A549 (cell line): ENCODE measurements around the gene HSD17B10. TPM values are rescaled to one million over a fixed set of nuclear protein-coding genes. Genes with fewer than 3 reads are reported as not detected.

Experiments used
- ATAC-seq, 2 experiments: fragments of 200-7000 bp in 1 of 2; fragments of >200 bp in 1 of 2; cut with Nextera tagmentation in 1 of 2; cut with Tn5 transposase in 1 of 2; 3 replicates each; pipeline versions ENCODE4 v1.8.0 to v1.9.1; 2018 to 2020; ENCODE audit warnings: mild to moderate bottlenecking in 1 of 2, moderate library complexity in 1 of 2
- CTCF ChIA-PET: fragments of 300-600 bp; sonication (Branson Sonifier 250); formaldehyde crosslinking; extraction: SDS; loops from one replicate; lab custom pipeline; 2021; ENCODE audit warnings: antibody characterized with exemption, inconsistent platforms; lab: Yijun Ruan, JAX
- POLR2A ChIA-PET: fragments of 350-600 bp; formaldehyde crosslinking; extraction: SDS; loops from one replicate; lab custom pipeline; 2021; ENCODE audit warnings: antibody characterized with exemption, inconsistent platforms; lab: Yijun Ruan, JAX
- DNase-seq, 2 experiments: peaks; one replicate each; pipeline versions ENCODE4 v3.0.0 to v3.0.0-alpha.2; 2011 to 2016; ENCODE audit warnings: low read depth in 1 of 2, low spot score in 1 of 2
- FAIRE-seq: peaks from 2 replicates; lab custom pipeline; 2011; peaks lifted over from hg19 to GRCh38; lab: Jason Lieb, UNC
- H3K27ac ChIP-seq, 2 experiments: fragments of >200 bp; sonication (Bioruptor Twin); formaldehyde crosslinking; 3 replicates each; pipeline ENCODE4 v1.5.1; 2016 to 2017
- H3K4me1 ChIP-seq: fragments of >200 bp; sonication (Bioruptor Twin); formaldehyde crosslinking; 3 replicates; pipeline ENCODE4 v1.6.1; 2016
- H3K4me2 ChIP-seq: fragments of >200 bp; sonication (Bioruptor Twin); formaldehyde crosslinking; 3 replicates; pipeline ENCODE4 v1.6.1; 2016
- H3K4me3 ChIP-seq: fragments of >200 bp; sonication (Bioruptor Twin); formaldehyde crosslinking; 3 replicates; pipeline ENCODE4 v1.5.1; 2016
- H3K9me3 ChIP-seq: fragments of >200 bp; sonication (Bioruptor Twin); formaldehyde crosslinking; 3 replicates; pipeline ENCODE4 v1.6.1; 2016
- ATOH8 ChIP-seq: fragments of 250-450 bp; sonication (Bioruptor Pico); IDR thresholded peaks from 2 replicates; pipeline ENCODE4 v1.5.0; 2020; ENCODE audit warnings: low read depth, mild to moderate bottlenecking, moderate library complexity
- CBX2 ChIP-seq: fragments of 200-600 bp; sonication (generic); IDR thresholded peaks from 2 replicates; pipeline ENCODE4 v1.6.1; 2016; ENCODE audit warnings: low read depth, mild to moderate bottlenecking, borderline replicate concordance
- CEBPB ChIP-seq, 2 experiments: fragments of >200 bp in 1 of 2; sonication (Bioruptor Twin) in 1 of 2; formaldehyde crosslinking in 1 of 2; IDR thresholded peaks; 2 replicates each; pipeline ENCODE4 v1.6.1; 2012 to 2016
- EHMT2 ChIP-seq: fragments of 200-600 bp; sonication (generic); IDR thresholded peaks from 2 replicates; pipeline ENCODE4 v1.6.1; 2016; ENCODE audit warnings: antibody characterized with exemption, low read depth, mild to moderate bottlenecking, moderate library complexity
- FOSB ChIP-seq: fragments of 250-450 bp; sonication (Bioruptor Pico); IDR thresholded peaks from 2 replicates; pipeline ENCODE4 v1.5.0; 2020; ENCODE audit warnings: mild to moderate bottlenecking, moderate library complexity
- FOSL2 ChIP-seq, 2 experiments: fragments of 450-650 bp in 1 of 2; fragments of >200 bp in 1 of 2; sonication (Bioruptor Twin) in 1 of 2; formaldehyde crosslinking; IDR thresholded peaks; 2 replicates each; pipeline versions ENCODE4 v1.5.0 to v1.6.1; 2016 to 2020; ENCODE audit warnings: mild to moderate bottlenecking in 1 of 2, moderate library complexity in 1 of 2
- GATA3 ChIP-seq: IDR thresholded peaks from 2 replicates; pipeline ENCODE4 v1.6.1; 2012; ENCODE audit warnings: borderline replicate concordance
- HMGXB4 ChIP-seq: fragments of 250-450 bp; sonication (Bioruptor Pico); IDR thresholded peaks from 2 replicates; pipeline ENCODE4 v1.5.0; 2021; ENCODE audit warnings: mild to moderate bottlenecking, moderate library complexity, borderline replicate concordance
- HOXA7 ChIP-seq: fragments of 250-450 bp; sonication (Bioruptor Pico); IDR thresholded peaks from 2 replicates; pipeline ENCODE4 v1.5.0; 2020; ENCODE audit warnings: mild to moderate bottlenecking, moderate library complexity
- JUNB ChIP-seq: fragments of >200 bp; sonication (Bioruptor Twin); formaldehyde crosslinking; IDR thresholded peaks from 2 replicates; pipeline ENCODE4 v1.6.1; 2016
- KDM1A ChIP-seq: fragments of 200-600 bp; sonication (generic); IDR thresholded peaks from 2 replicates; pipeline ENCODE4 v1.6.1; 2016; ENCODE audit warnings: low read depth, mild to moderate bottlenecking
- KDM5A ChIP-seq: fragments of 200-600 bp; sonication (generic); IDR thresholded peaks from 2 replicates; pipeline ENCODE4 v1.6.1; 2016; ENCODE audit warnings: antibody characterized with exemption, mild to moderate bottlenecking
- NR3C1 ChIP-seq: fragments of >200 bp; sonication (Bioruptor Twin); formaldehyde crosslinking; IDR thresholded peaks from 3 replicates; pipeline ENCODE4 v1.6.1; 2017
- PHF8 ChIP-seq: fragments of 200-600 bp; sonication (generic); IDR thresholded peaks from 2 replicates; pipeline ENCODE4 v1.6.1; 2016; ENCODE audit warnings: low read depth, mild to moderate bottlenecking, antibody characterized with exemption, moderate library complexity, borderline replicate concordance
- POLR2AphosphoS2 ChIP-seq: conservative IDR thresholded peaks from 2 replicates; pipeline ENCODE4 v1.6.1; 2012; ENCODE audit warnings: low read length, improper control_type of control experiment, inconsistent platforms
- RAD21 ChIP-seq, 2 experiments: fragments of >200 bp in 1 of 2; sonication (Bioruptor Twin) in 1 of 2; formaldehyde crosslinking in 1 of 2; IDR thresholded peaks in 1 of 2; conservative IDR thresholded peaks in 1 of 2; 2 replicates in 1 of 2; 3 replicates in 1 of 2; pipeline ENCODE4 v1.6.1; 2012 to 2018; ENCODE audit warnings: inconsistent platforms in 1 of 2
- RNF2 ChIP-seq: fragments of 200-600 bp; sonication (generic); IDR thresholded peaks from 2 replicates; pipeline ENCODE4 v1.6.1; 2016; ENCODE audit warnings: low read depth, mild to moderate bottlenecking, antibody characterized with exemption, moderate library complexity, borderline replicate concordance
- USF2 ChIP-seq: fragments of 450-650 bp; IDR thresholded peaks from 2 replicates; pipeline ENCODE4 v1.6.1; 2014; ENCODE audit warnings: antibody characterized with exemption
- ZNF302 ChIP-seq: fragments of 250-450 bp; sonication (Bioruptor Pico); IDR thresholded peaks from 2 replicates; pipeline ENCODE4 v1.9.0; 2021; ENCODE audit warnings: inconsistent platforms, mild to moderate bottlenecking, moderate library complexity
- WGBS: methylation state at CpG from one replicate; pipeline ENCODE4 v1.1.6; 2017; ENCODE audit errors: missing lambda C conversion rate; 5-methylcytosine and 5-hydroxymethylcytosine counted together
- polyA plus RNA-seq, 4 experiments: library from polyadenylated mRNA; depleted of rRNA in 3 of 4; stranded (reverse); fragments of >200 nt; fragmentation: RNase III in 1 of 4; extraction: RNeasy Plus Mini Kit Qiagen cat#74134 plus additional on column Dnase treatment in 1 of 4; gene quantifications; 2 replicates in 3 of 4; 3 replicates in 1 of 4; pipeline ENCODE4 v1.2.3, GENCODE V29; 2011 to 2017
- TF ChIP-seq, protein P1 (sequence below): fragments of 150-350 bp; IDR thresholded peaks from 2 replicates; pipeline ENCODE4 v1.6.1; 2014; ENCODE audit warnings: low read depth, mild to moderate bottlenecking, low read length
- TF ChIP-seq, protein P2 (sequence below): IDR thresholded peaks from 2 replicates; pipeline ENCODE4 v1.6.1; 2012
- TF ChIP-seq, protein P3 (sequence below): fragments of 200-600 bp; sonication (generic); IDR thresholded peaks from 2 replicates; pipeline ENCODE4 v1.6.1; 2016; ENCODE audit warnings: antibody characterized with exemption, mild to moderate bottlenecking, moderate library complexity

The HSD17B10 gene
- polyA plus RNA-seq, 2 of the 4 experiments (the other 2 are of a cell fraction), result 139 to 147 TPM

GRCh38 chrX:53456254-53456653, 22.1 kb upstream of the HSD17B10 start:
- FAIRE-seq (peak; percentile 100), DNase-seq (peak in 1 of 2 experiments; percentile 59), ATAC-seq (peak; percentile 70 to 85; a peak in 5 of 6 replicates)
- 3% methylated on average over 3 of the region's 3 CpGs for WGBS
- peak overlapping the region; percentile 61 to 74 for H3K27ac ChIP-seq
- TF ChIP-seq RNF2 (no peak), ZNF302 (CRISPR knock-in tag) (no peak), EHMT2 (no peak), KDM1A (no peak), RAD21 (conservative IDR thresholded peaks at IDR 0.05 in 1 of 2, IDR thresholded peaks at IDR 0.05 in 1 of 2) (no peak), KDM5A (no peak), CEBPB (IDR thresholded peaks at IDR 0.05) (peak in 1 of 2 experiments; percentile 54; a peak in 1 of 4 replicates), JUNB (peak; percentile 16; the same call in 1 of the 2 replicates), ATOH8 (CRISPR knock-in tag) (no peak), USF2 (no peak), HMGXB4 (CRISPR knock-in tag) (no peak), PHF8 (no peak), CBX2 (no peak), FOSB (CRISPR knock-in tag) (no peak), FOSL2 (IDR thresholded peaks at IDR 0.05) (no peak), FOSL2 (CRISPR knock-in tag; IDR thresholded peaks at IDR 0.05) (peak; percentile 69), GATA3 (no peak), NR3C1 (no peak), POLR2AphosphoS2 (no peak), HOXA7 (no peak)
- TF ChIP-seq, protein P1, sequence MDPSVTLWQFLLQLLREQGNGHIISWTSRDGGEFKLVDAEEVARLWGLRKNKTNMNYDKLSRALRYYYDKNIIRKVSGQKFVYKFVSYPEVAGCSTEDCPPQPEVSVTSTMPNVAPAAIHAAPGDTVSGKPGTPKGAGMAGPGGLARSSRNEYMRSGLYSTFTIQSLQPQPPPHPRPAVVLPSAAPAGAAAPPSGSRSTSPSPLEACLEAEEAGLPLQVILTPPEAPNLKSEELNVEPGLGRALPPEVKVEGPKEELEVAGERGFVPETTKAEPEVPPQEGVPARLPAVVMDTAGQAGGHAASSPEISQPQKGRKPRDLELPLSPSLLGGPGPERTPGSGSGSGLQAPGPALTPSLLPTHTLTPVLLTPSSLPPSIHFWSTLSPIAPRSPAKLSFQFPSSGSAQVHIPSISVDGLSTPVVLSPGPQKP, result no peak
- TF ChIP-seq, protein P2, sequence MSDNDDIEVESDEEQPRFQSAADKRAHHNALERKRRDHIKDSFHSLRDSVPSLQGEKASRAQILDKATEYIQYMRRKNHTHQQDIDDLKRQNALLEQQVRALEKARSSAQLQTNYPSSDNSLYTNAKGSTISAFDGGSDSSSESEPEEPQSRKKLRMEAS, result no peak
- TF ChIP-seq, protein P3, sequence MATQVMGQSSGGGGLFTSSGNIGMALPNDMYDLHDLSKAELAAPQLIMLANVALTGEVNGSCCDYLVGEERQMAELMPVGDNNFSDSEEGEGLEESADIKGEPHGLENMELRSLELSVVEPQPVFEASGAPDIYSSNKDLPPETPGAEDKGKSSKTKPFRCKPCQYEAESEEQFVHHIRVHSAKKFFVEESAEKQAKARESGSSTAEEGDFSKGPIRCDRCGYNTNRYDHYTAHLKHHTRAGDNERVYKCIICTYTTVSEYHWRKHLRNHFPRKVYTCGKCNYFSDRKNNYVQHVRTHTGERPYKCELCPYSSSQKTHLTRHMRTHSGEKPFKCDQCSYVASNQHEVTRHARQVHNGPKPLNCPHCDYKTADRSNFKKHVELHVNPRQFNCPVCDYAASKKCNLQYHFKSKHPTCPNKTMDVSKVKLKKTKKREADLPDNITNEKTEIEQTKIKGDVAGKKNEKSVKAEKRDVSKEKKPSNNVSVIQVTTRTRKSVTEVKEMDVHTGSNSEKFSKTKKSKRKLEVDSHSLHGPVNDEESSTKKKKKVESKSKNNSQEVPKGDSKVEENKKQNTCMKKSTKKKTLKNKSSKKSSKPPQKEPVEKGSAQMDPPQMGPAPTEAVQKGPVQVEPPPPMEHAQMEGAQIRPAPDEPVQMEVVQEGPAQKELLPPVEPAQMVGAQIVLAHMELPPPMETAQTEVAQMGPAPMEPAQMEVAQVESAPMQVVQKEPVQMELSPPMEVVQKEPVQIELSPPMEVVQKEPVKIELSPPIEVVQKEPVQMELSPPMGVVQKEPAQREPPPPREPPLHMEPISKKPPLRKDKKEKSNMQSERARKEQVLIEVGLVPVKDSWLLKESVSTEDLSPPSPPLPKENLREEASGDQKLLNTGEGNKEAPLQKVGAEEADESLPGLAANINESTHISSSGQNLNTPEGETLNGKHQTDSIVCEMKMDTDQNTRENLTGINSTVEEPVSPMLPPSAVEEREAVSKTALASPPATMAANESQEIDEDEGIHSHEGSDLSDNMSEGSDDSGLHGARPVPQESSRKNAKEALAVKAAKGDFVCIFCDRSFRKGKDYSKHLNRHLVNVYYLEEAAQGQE, result no peak
- H3K4me1 ChIP-seq, result peaks cover 25% of the 10 kb centered on the region
- no peak overlapping the region for H3K4me3 ChIP-seq
- H3K4me2 ChIP-seq, result peak overlapping the region; percentile 50
- ChIA-PET CTCF (interaction anchor here (1.1 to 12.8 kb wide), 4 partner anchors 10 to 143 kb away, joined by 3 to 142 read pairs (median 7); no protein-coding TSS in a partner anchor), POLR2A (no interaction called here)
- no peaks in the 10 kb centered on the region for H3K9me3 ChIP-seq
